AG04450 (cell line): ENCODE data around the gene GRK2. TPM values are rescaled to one million over a fixed set of nuclear protein-coding genes. Genes with fewer than 3 reads are reported as not detected.

Experiments used
- CTCF ChIA-PET: fragments of 300-600, 350-600 bp; formaldehyde crosslinking; extraction: SDS; loops from one replicate; lab custom pipeline; 2022; ENCODE audit warnings: antibody characterized with exemption, inconsistent platforms; lab: Charles Lee
- POLR2A ChIA-PET: fragments of 350-600 bp; formaldehyde crosslinking; extraction: SDS; loops from one replicate; lab custom pipeline; 2021; ENCODE audit warnings: antibody characterized with exemption, inconsistent platforms; lab: Yijun Ruan, JAX
- DNase-seq: peaks from one replicate; pipeline ENCODE4 v3.0.0-alpha.2; 2011; ENCODE audit warnings: low read depth, low spot score
- H3K27ac ChIP-seq: one replicate; pipeline ENCODE4 v1.5.1; 2012; ENCODE audit warnings: low read depth, low read length, control low read depth
- H3K27me3 ChIP-seq: one replicate; pipeline ENCODE4 v1.6.0; 2012; ENCODE audit warnings: low read length; ENCODE audit not compliant: control insufficient read depth, insufficient read depth
- H3K4me3 ChIP-seq: 2 replicates; pipeline ENCODE4 v1.5.1; 2011; ENCODE audit warnings: mild to moderate bottlenecking, low read depth, low read length, control low read depth
- H3K9me3 ChIP-seq: 2 replicates; pipeline ENCODE4 v1.5.1; 2012; ENCODE audit warnings: low read length; ENCODE audit not compliant: control insufficient read depth, insufficient read depth
- CTCF ChIP-seq: IDR thresholded peaks from 2 replicates; pipeline ENCODE4 v1.5.1; 2011; ENCODE audit warnings: low read depth, low read length, control low read depth, inconsistent platforms
- polyA plus RNA-seq: library from polyadenylated mRNA; depleted of rRNA; stranded (reverse); fragments of >200 nt; gene quantifications from 2 replicates; pipeline ENCODE4 v1.2.3, GENCODE V29; 2011

The GRK2 gene
- polyA plus RNA-seq, 1 experiment = 17.3 TPM

GRCh38 chr11:67311051-67311555, 44.8 kb downstream of the GRK2 start:
- CTCF ChIA-PET = no interaction called here
- Histone ChIP-seq H3K9me3 (no peaks in the 10 kb centered on the region), H3K27me3 (no peaks in the 10 kb centered on the region), H3K27ac (no peak overlapping the region), H3K4me3 (no peak overlapping the region)
- POLR2A ChIA-PET = no interaction called here
- no peak for DNase-seq
- no peak for TF ChIP-seq CTCF

DNA sequence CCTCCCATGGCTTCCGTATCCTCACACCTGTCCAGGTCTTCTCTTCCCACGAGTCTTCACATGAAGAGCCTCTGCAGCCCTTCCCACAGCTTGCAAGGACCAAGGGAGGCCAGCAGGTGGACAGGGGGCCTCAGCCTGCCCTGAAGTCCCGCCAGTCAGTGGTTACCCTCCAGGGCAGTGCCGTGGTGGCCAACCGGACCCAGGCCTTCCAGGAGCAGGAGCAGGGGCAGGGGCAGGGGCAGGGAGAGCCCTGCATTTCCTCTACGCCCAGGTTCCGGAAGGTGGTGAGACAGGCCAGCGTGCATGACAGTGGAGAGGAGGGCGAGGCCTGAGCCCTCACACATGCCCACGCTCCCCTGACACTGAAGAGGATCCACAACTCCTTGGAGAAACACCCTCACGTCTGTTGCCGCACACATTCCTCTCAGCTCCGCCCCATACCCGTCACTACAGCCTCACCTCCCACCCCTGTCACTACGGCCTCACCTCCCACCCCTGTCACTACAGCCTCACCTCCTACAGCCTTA, 45.3 kb downstream of the GRK2 start:
- ChIA-PET CTCF (no interaction called here), POLR2A (no interaction called here)
- Histone ChIP-seq H3K27me3 (no peaks in the 10 kb centered on the region), H3K4me3 (no peak overlapping the region), H3K27ac (no peak overlapping the region), H3K9me3 (no peaks in the 10 kb centered on the region)
- no peak for TF ChIP-seq CTCF
- no peak for DNase-seq

GRCh38 chr11:67312187-67313021, 46.1 kb downstream of the GRK2 start:
- Histone ChIP-seq H3K4me3 (no peak overlapping the region), H3K27me3 (no peaks in the 10 kb centered on the region), H3K27ac (no peak overlapping the region), H3K9me3 (no peaks in the 10 kb centered on the region)
- TF ChIP-seq CTCF = no peak
- DNase-seq = no peak
- ChIA-PET POLR2A (no interaction called here), CTCF (interaction anchor here (3.6 kb wide), 1 partner anchor 50 kb away, joined by 17 read pairs; no protein-coding TSS in a partner anchor)

DNA sequence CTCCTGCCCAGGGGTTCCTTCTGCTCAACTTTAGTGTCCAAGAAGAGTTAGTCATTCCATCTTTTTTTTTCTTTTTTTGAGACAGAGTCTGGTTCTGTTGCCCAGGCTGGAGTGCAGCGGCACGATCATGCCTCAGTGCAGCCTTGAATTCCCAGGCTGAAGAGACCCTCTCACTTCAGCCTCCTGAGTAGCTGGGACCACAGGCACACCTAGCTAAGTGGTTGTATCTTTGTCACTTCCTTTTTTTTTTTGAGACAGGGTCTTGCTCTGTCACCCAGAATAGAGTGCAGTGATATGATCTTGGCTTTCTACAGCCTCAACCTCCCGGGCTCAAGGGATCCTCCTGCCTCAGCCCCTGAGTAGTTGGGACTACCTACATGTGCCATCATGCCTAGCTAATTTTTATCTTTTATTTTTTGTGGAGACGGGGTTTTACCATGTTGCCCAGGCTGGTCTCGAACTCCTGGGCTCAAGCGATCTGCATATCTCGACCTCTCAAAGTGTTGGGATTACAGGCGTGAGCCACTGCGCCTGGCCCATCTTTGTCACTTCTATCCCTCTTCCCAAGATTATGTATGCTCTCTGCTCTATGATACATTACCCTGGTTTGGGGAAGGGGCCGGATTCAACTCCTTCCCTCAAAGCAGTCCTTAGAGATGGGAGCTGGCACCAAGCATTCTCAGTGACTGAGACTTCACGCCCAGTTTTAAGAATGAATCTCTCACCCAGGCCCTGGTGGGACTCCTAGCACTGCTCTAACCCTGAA, 47.0 kb downstream of the GRK2 start:
- Histone ChIP-seq H3K27me3 (no peaks in the 10 kb centered on the region), H3K9me3 (no peaks in the 10 kb centered on the region; the same call in 1 of the 2 replicates), H3K4me3 (no peak overlapping the region), H3K27ac (no peak overlapping the region)
- no peak for TF ChIP-seq CTCF
- ChIA-PET POLR2A (interaction anchor here (1.2 kb wide), 1 partner anchor 11 kb away, joined by 3 read pairs; the partner anchor contains the start of gene SSH3), CTCF (interaction anchor here (3.6 kb wide), 1 partner anchor 51 kb away, joined by 17 read pairs; no protein-coding TSS in a partner anchor)
- DNase-seq = no peak
